Measurements from ENCODE around the gene GALNT12.

GALNT12 gene

DNA sequence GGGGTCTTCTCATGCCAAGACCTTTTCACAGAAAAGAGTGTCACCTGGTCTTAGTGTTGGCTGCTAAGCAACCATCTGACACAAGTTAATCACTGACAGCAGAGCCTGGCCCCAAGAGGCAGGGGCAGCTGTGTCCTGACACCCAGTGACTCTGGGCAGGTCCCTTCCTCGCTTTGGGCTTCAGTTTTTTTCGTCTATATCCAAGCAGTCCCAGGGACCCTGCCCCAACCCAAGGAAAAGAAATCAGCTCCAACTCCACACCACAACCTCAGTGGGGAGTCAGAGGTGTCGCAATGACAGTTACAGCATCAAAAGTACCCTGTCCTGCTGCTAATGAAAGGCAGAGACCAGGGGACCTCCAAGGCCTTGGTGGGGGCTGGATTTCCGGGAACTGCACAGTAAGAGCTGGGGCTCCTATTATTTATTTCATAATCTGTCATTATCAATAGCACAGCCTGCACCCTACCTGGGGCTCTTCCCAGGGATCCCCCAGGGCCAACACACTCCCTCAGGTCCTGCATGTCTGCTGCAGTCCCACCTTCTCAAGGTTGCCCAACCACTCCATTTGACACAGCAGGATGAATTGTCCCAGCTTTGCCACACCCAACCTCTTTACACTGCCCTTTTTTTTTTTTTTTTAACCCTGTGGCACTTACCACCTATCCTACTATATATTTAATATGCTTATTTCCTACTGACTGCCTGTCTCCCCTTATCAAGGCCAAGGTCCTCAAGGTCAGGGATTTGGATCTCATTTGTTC lies 20.5 kb upstream of the GALNT12 start:
- ChIA-PET POLR2A (no interaction called here), CTCF (no interaction called here)
- TF ChIP-seq ZNF777 (tag by site-specific recombination; IDR thresholded peaks at IDR 0.05; ENCODE audit: borderline replicate concordance) (no peak), TRIM28 (IDR thresholded peaks at IDR 0.05; ENCODE audit: borderline replicate concordance, low read length) (no peak), ZNF660 (tag by site-specific recombination; IDR thresholded peaks at IDR 0.05) (no peak), ZNF596 (tag by site-specific recombination; IDR thresholded peaks at IDR 0.05) (no peak)
- Histone ChIP-seq H3K9me3 (ENCODE audit: control insufficient read depth, insufficient read depth, low read depth, low read length) (no peaks in the 10 kb centered on the region), H3K4me1 (ENCODE audit: control insufficient read depth, insufficient read depth, low read length) (no peaks in the 10 kb centered on the region), H3K27ac (ENCODE audit: extremely low read depth, low read depth, low read length) (no peak overlapping the region), H3K36me3 (ENCODE audit: control insufficient read depth in 2 of 2, insufficient read depth in 1 of 2, low read length in 2 of 2) (peaks cover 3 to 78% of the 10 kb centered on the region in 2 experiments; a peak in 2 of 3 replicates), H3K4me3 (ENCODE audit: low read depth, low read length) (no peak overlapping the region)

- H3K9me3 ChIP-seq (ENCODE audit: control insufficient read depth, insufficient read depth, low read depth, low read length) = no peaks in the 10 kb centered on the region
- ChIA-PET POLR2A (no interaction called here), CTCF (interaction anchor here (1.0 to 1.9 kb wide), 2 partner anchors 12 to 332 kb away, joined by 3 to 16 read pairs; no protein-coding TSS in a partner anchor)
- H3K4me3 ChIP-seq (ENCODE audit: low read depth, low read length) = no peak overlapping the region
- H3K36me3 ChIP-seq (ENCODE audit: control insufficient read depth in 2 of 2, insufficient read depth in 1 of 2, low read length in 2 of 2) = peaks cover 3 to 69% of the 10 kb centered on the region in 2 experiments; a peak in 2 of 3 replicates
- H3K4me1 ChIP-seq (ENCODE audit: control insufficient read depth, insufficient read depth, low read length) = no peaks in the 10 kb centered on the region
- H3K27ac ChIP-seq (ENCODE audit: extremely low read depth, low read depth, low read length) = no peak overlapping the region
- no peak for TF ChIP-seq ZFP41 (tag by site-specific recombination; IDR thresholded peaks at IDR 0.05; ENCODE audit: borderline replicate concordance)
- TF ChIP-seq BCL11A (tag by site-specific recombination; IDR thresholded peaks at IDR 0.05; ENCODE audit: low read depth) = no peak
- TF ChIP-seq ZNF248 (tag by site-specific recombination; IDR thresholded peaks at IDR 0.05) = no peak
- TF ChIP-seq GFI1B (tag by site-specific recombination; IDR thresholded peaks at IDR 0.05) = no peak
- TF ChIP-seq ZNF404 (tag by site-specific recombination; IDR thresholded peaks at IDR 0.05) = no peak
- no peak for TF ChIP-seq BCL11B (tag by site-specific recombination; IDR thresholded peaks at IDR 0.05; ENCODE audit: low read depth)
- TF ChIP-seq ZNF791 (tag by site-specific recombination; IDR thresholded peaks at IDR 0.05) = no peak
- no peak for TF ChIP-seq ZNF311 (tag by site-specific recombination; IDR thresholded peaks at IDR 0.05; ENCODE audit: borderline replicate concordance)
- TF ChIP-seq ZNF510 (tag by site-specific recombination; IDR thresholded peaks at IDR 0.05; ENCODE audit: insufficient replicate concordance) = no peak
- TF ChIP-seq TSHZ1 (tag by site-specific recombination; IDR thresholded peaks at IDR 0.05; ENCODE audit: borderline replicate concordance) = no peak
- no peak for TF ChIP-seq FEZF1 (tag by site-specific recombination; IDR thresholded peaks at IDR 0.05)
- no peak for TF ChIP-seq ZNF114 (tag by site-specific recombination; IDR thresholded peaks at IDR 0.05)
- no peak for TF ChIP-seq ZNF600 (tag by site-specific recombination; IDR thresholded peaks at IDR 0.05)
- no peak for TF ChIP-seq ZNF324 (tag by site-specific recombination; IDR thresholded peaks at IDR 0.05)
- TF ChIP-seq GLI2 (tag by site-specific recombination; IDR thresholded peaks at IDR 0.05; ENCODE audit: borderline replicate concordance, low read depth) = no peak
- no peak for TF ChIP-seq ZNF23 (tag by site-specific recombination; IDR thresholded peaks at IDR 0.05; ENCODE audit: borderline replicate concordance)
- no peak for TF ChIP-seq ZNF214 (tag by site-specific recombination; IDR thresholded peaks at IDR 0.05; ENCODE audit: borderline replicate concordance)
- TF ChIP-seq ZSCAN16 (tag by site-specific recombination; IDR thresholded peaks at IDR 0.05) = no peak
- TF ChIP-seq ZNF362 (tag by site-specific recombination; IDR thresholded peaks at IDR 0.05) = no peak
- no peak for TF ChIP-seq ZNF513 (tag by site-specific recombination; IDR thresholded peaks at IDR 0.05)
Observed at GRCh38 chr9:98787766-98788335, 19.6 kb upstream of the GALNT12 start.

All from HEK293 (cell line).